HCT116 (cell line): Measurements from ENCODE around the gene METTL13. TPM values are rescaled to one million over a fixed set of nuclear protein-coding genes. Genes with fewer than 3 reads are reported as not detected.

Experiments used
- ATAC-seq: fragments of 200-7000 bp; cut with Tn5 transposase; 2 replicates; pipeline ENCODE4 v1.9.1; 2020; ENCODE audit warnings: mild to moderate bottlenecking, moderate library complexity
- BruUV-seq: library from RNA; stranded (reverse); fragments of 400-500 nt; replicated peaks from 2 replicates; lab custom pipeline; 2021; lab: Mats Ljungman, UMichigan
- CTCF ChIA-PET: fragments of 300-600 bp; sonication (Branson Sonifier 250); formaldehyde crosslinking; loops from one replicate; lab custom pipeline; 2021; ENCODE audit warnings: antibody characterized with exemption; lab: Charles Lee
- POLR2A ChIA-PET: fragments of 300-600, 350-600 bp; sonication (Branson Sonifier 250); formaldehyde crosslinking; loops from one replicate; lab custom pipeline; 2021; ENCODE audit warnings: antibody characterized with exemption; lab: Charles Lee
- RAD21 ChIA-PET, 2 experiments: fragments of 300-600 bp; sonication (Branson Sonifier 250); formaldehyde crosslinking; loops; one replicate each; lab custom pipeline; 2023; ENCODE audit warnings: low total read pairs in 2 of 2; ENCODE audit not compliant: uncharacterized antibody in 2 of 2, unreplicated experiment in 2 of 2, low non-redundant PET in 1 of 2; lab: Charles Lee
- DNase-seq: peaks from one replicate; pipeline ENCODE4 v3.0.0-alpha.2; 2010; ENCODE audit warnings: low read depth, low spot score
- H2AFZ ChIP-seq: fragments of 200-600 bp; shearing (Covaris generic), sonication (generic); 2 replicates; pipeline ENCODE4 v1.6.1; 2017; ENCODE audit warnings: low read depth, mixed run types, mixed read lengths, antibody characterized with exemption, low read length; ENCODE audit not compliant: poor library complexity, severe bottlenecking
- H3K27ac ChIP-seq: 2 replicates; pipeline ENCODE4 v1.5.1; 2012; ENCODE audit warnings: low read depth, low read length
- H3K27me3 ChIP-seq: fragments of 200-600 bp; sonication (generic); 2 replicates; pipeline ENCODE4 v1.6.1; 2016; ENCODE audit warnings: mixed run types, low read length, mixed read lengths; ENCODE audit not compliant: insufficient read depth
- H3K36me3 ChIP-seq, 2 experiments: fragments of 200-500 bp in 1 of 2; fragments of 200-600 bp in 1 of 2; sonication (Bioruptor generic) in 1 of 2; sonication (generic) in 1 of 2; 2 replicates each; pipeline versions ENCODE4 v1.5.1 to v1.6.1; 2014 to 2016; ENCODE audit warnings: low read length in 2 of 2, inconsistent platforms in 1 of 2, mixed read lengths in 1 of 2, mixed run types in 1 of 2; ENCODE audit not compliant: insufficient read depth in 2 of 2, control insufficient read depth in 1 of 2
- H3K4me1 ChIP-seq, 2 experiments: fragments of 200-600 bp in 1 of 2; sonication (generic) in 1 of 2; 2 replicates each; pipeline versions ENCODE4 v1.5.1 to v1.6.1; 2012 to 2017; ENCODE audit warnings: low read length in 2 of 2, inconsistent platforms in 1 of 2, mild to moderate bottlenecking in 1 of 2, mixed read lengths in 1 of 2, mixed run types in 1 of 2, moderate library complexity in 1 of 2; ENCODE audit not compliant: insufficient read depth in 2 of 2, control insufficient read depth in 1 of 2
- H3K4me2 ChIP-seq: fragments of 200-600 bp; sonication (generic); 2 replicates; pipeline ENCODE4 v1.6.1; 2017; ENCODE audit warnings: mixed run types, low read length, mixed read lengths
- H3K4me3 ChIP-seq, 2 experiments: fragments of 200-600 bp in 1 of 2; sonication (generic) in 1 of 2; replicated peaks in 1 of 2; 2 replicates each; pipeline ENCODE4 v1.5.1; 2011 to 2016; ENCODE audit warnings: low read length in 2 of 2, control low read depth in 1 of 2, low read depth in 1 of 2, mild to moderate bottlenecking in 1 of 2, mixed read lengths in 1 of 2, mixed run types in 1 of 2
- H3K79me2 ChIP-seq: fragments of 200-600 bp; sonication (generic); 2 replicates; pipeline ENCODE4 v1.6.1; 2017; ENCODE audit warnings: mild to moderate bottlenecking, mixed run types, low read length, moderate library complexity, mixed read lengths; ENCODE audit not compliant: insufficient read depth
- H3K9ac ChIP-seq: fragments of 200-600 bp; sonication (generic); 2 replicates; pipeline ENCODE4 v1.6.1; 2016; ENCODE audit warnings: low read length, mixed read lengths
- H3K9me2 ChIP-seq: fragments of 200-600 bp; sonication (generic), shearing (Covaris generic); 2 replicates; pipeline ENCODE4 v1.6.1; 2017; ENCODE audit warnings: mixed run types, mild to moderate bottlenecking, moderate library complexity; ENCODE audit not compliant: insufficient read depth
- H3K9me3 ChIP-seq, 2 experiments: fragments of 200-500 bp in 1 of 2; fragments of 200-600 bp in 1 of 2; sonication (Bioruptor generic) in 1 of 2; sonication (generic) in 1 of 2; 2 replicates each; pipeline ENCODE4 v1.6.1; 2014 to 2017; ENCODE audit warnings: low read length in 2 of 2, mixed read lengths in 2 of 2, inconsistent platforms in 1 of 2, low read depth in 1 of 2, mild to moderate bottlenecking in 1 of 2, mixed run types in 1 of 2, moderate library complexity in 1 of 2; ENCODE audit not compliant: control insufficient read depth in 1 of 2, insufficient read depth in 1 of 2
- H4K20me1 ChIP-seq: fragments of 200-600 bp; sonication (generic), shearing (Covaris generic); 2 replicates; pipeline ENCODE4 v1.6.1; 2017; ENCODE audit warnings: mixed run types, mild to moderate bottlenecking, moderate library complexity; ENCODE audit not compliant: insufficient read depth
- ATF3 ChIP-seq: IDR thresholded peaks from 2 replicates; pipeline ENCODE4 v1.6.1; 2012
- CEBPB ChIP-seq: IDR thresholded peaks from 2 replicates; pipeline ENCODE4 v1.6.1; 2012; ENCODE audit warnings: low read depth
- CTCF ChIP-seq, 3 experiments: fragments of 200-600 bp in 1 of 3; sonication (generic) in 1 of 3; IDR thresholded peaks in 2 of 3; conservative IDR thresholded peaks in 1 of 3; 2 replicates each; pipeline ENCODE4 v1.5.1; 2012 to 2017; ENCODE audit warnings: low read depth in 2 of 3, low read length in 2 of 3, antibody characterized with exemption in 1 of 3, borderline replicate concordance in 1 of 3, control low read depth in 1 of 3, mild to moderate bottlenecking in 1 of 3, mixed read lengths in 1 of 3, mixed run types in 1 of 3, moderate library complexity in 1 of 3; ENCODE audit not compliant: insufficient read depth in 1 of 3
- EGR1 ChIP-seq: IDR thresholded peaks from 2 replicates; pipeline ENCODE4 v1.6.1; 2012; ENCODE audit warnings: low read depth
- ELF1 ChIP-seq: IDR thresholded peaks from 2 replicates; pipeline ENCODE4 v1.6.1; 2012; ENCODE audit warnings: low read depth, borderline replicate concordance
- EZH2 ChIP-seq: fragments of 200-600 bp; sonication (generic); IDR thresholded peaks from 2 replicates; pipeline ENCODE4 v1.6.1; 2017; ENCODE audit warnings: antibody characterized with exemption, mixed run types
- JUND ChIP-seq: IDR thresholded peaks from 2 replicates; pipeline ENCODE4 v1.6.1; 2012
- MAX ChIP-seq: IDR thresholded peaks from 2 replicates; pipeline ENCODE4 v1.6.1; 2012
- POLR2AphosphoS5 ChIP-seq: IDR thresholded peaks from 2 replicates; pipeline ENCODE4 v1.6.1; 2011; ENCODE audit warnings: mild to moderate bottlenecking, low read depth, low read length, moderate library complexity
- SP1 ChIP-seq: IDR thresholded peaks from 2 replicates; pipeline ENCODE4 v1.6.1; 2012; ENCODE audit warnings: low read depth
- SRF ChIP-seq: IDR thresholded peaks from 2 replicates; pipeline ENCODE4 v1.6.1; 2012; ENCODE audit warnings: low read depth
- YY1 ChIP-seq: IDR thresholded peaks from 2 replicates; pipeline ENCODE4 v1.6.1; 2011; ENCODE audit warnings: low read length, low read depth, moderate library complexity, mild to moderate bottlenecking; ENCODE audit not compliant: insufficient replicate concordance; ENCODE audit errors: extremely low read depth
- ZNF274 ChIP-seq: fragments of 200-500 bp; sonication (Bioruptor generic); IDR thresholded peaks from 2 replicates; pipeline ENCODE4 v1.6.1; 2014; ENCODE audit warnings: mild to moderate bottlenecking, low read depth, low read length, inconsistent platforms
- intact Hi-C: fragments of 100-400 bp; cut with micrococcal nuclease; formaldehyde crosslinking; loops from 2 replicates; pipeline ENCODE4 v1.10.0; 2022
- total RNA-seq: library from RNA; stranded (reverse); gene quantifications from one replicate; pipeline ENCODE4 v1.2.1, GENCODE V29; 2021; ENCODE audit not compliant: unreplicated experiment

Gene METTL13
- total RNA-seq, 1 experiment from 2014 or later: 33.9 TPM

GRCh38 chr1:171783816-171784530 is 2.5 kb downstream of the METTL13 start:
- TF ChIP-seq ELF1 (no peak), EZH2 (no peak), ATF3 (no peak), CTCF (IDR thresholded peaks at IDR 0.05 in 2 of 3, conservative IDR thresholded peaks at IDR 0.05 in 1 of 3; ENCODE audit: borderline replicate concordance in 1 of 3, insufficient read depth in 1 of 3, low read depth in 2 of 3, low read length in 2 of 3) (no peak), SRF (no peak), YY1 (no peak), EGR1 (no peak), CEBPB (no peak), JUND (no peak), MAX (no peak), ZNF274 (no peak), POLR2AphosphoS5 (no peak), SP1 (no peak)
- CTCF ChIA-PET: no interaction called here
- H3K4me3 ChIP-seq: no peak overlapping the region
- no peaks in the 10 kb centered on the region for H3K9me2 ChIP-seq
- peaks cover 5 to 18% of the 10 kb centered on the region in 2 experiments; a peak in 2 of 4 replicates for H3K4me1 ChIP-seq
- peaks cover 57% of the 10 kb centered on the region for H3K79me2 ChIP-seq
- no peak for DNase-seq
- H4K20me1 ChIP-seq: no peaks in the 10 kb centered on the region
- POLR2A ChIA-PET: interaction anchor here (1.4 kb wide), 1 partner anchor 139 kb away, joined by 4 read pairs; no protein-coding TSS in a partner anchor
- H3K27me3 ChIP-seq: no peaks in the 10 kb centered on the region
- no peaks in the 10 kb centered on the region for H3K9me3 ChIP-seq
- H3K9ac ChIP-seq: no peak overlapping the region
- intact Hi-C loops: loop anchor here (5.0 kb wide), 2 partner anchors 42 to 137 kb away; partner anchors contain the start of gene VAMP4
- RAD21 ChIA-PET: no interaction called here
- peaks cover 26 to 41% of the 10 kb centered on the region in 2 experiments; a peak in 3 of 4 replicates for H3K36me3 ChIP-seq
- no peak overlapping the region for H3K27ac ChIP-seq
- H2AFZ ChIP-seq: no peak overlapping the region
- no peak for ATAC-seq
- H3K4me2 ChIP-seq: no peak overlapping the region
- BruUV-seq: no TSS peak
